PC-9 (cell line): ENCODE results near the gene ATP13A5. TPM values are rescaled to one million over a fixed set of nuclear protein-coding genes. Genes with fewer than 3 reads are reported as not detected.

Experiments
- BruUV-seq: library from RNA; stranded (reverse); fragments of 400-500 nt; replicated peaks from 2 replicates; lab custom pipeline; 2021; lab: Mats Ljungman, UMichigan
- CTCF ChIA-PET: fragments of 300-600 bp; sonication (Branson Sonifier 250); formaldehyde crosslinking; loops from one replicate; lab custom pipeline; 2022; ENCODE audit warnings: antibody characterized with exemption; lab: Charles Lee
- POLR2A ChIA-PET: fragments of 300-600 bp; sonication (Branson Sonifier 250); formaldehyde crosslinking; loops from one replicate; lab custom pipeline; 2022; ENCODE audit warnings: antibody characterized with exemption; ENCODE audit not compliant: unreplicated experiment; lab: Charles Lee
- DNase-seq, 2 experiments: peaks; one replicate each; pipeline versions ENCODE4 v3.0.0 to v3.0.0-alpha.2; 2015 to 2022; ENCODE audit warnings: mixed read lengths in 1 of 2
- H2AFZ ChIP-seq: fragments of 200-600 bp; sonication (generic); 2 replicates; pipeline ENCODE4 v1.8.1; 2017; ENCODE audit warnings: antibody characterized with exemption
- H3F3A ChIP-seq: fragments of 200-600 bp; sonication (generic); 2 replicates; pipeline ENCODE4 v1.8.1; 2017; ENCODE audit warnings: antibody characterized with exemption, mild to moderate bottlenecking, low read depth; ENCODE audit not compliant: insufficient read depth
- H3K27ac ChIP-seq: fragments of 200-600 bp; sonication (generic); 2 replicates; pipeline ENCODE4 v1.6.1; 2016; ENCODE audit warnings: mixed run types
- H3K27me3 ChIP-seq: fragments of 200-600 bp; sonication (generic); 2 replicates; pipeline ENCODE4 v1.6.1; 2016; ENCODE audit warnings: low read depth, mixed run types; ENCODE audit not compliant: insufficient read depth
- H3K36me3 ChIP-seq: fragments of 200-600 bp; sonication (generic); 2 replicates; pipeline ENCODE4 v1.6.1; 2016; ENCODE audit warnings: low read depth, mixed run types
- H3K4me1 ChIP-seq: fragments of 200-600 bp; sonication (generic); replicated peaks from 2 replicates; pipeline ENCODE4 v1.6.1; 2016; ENCODE audit warnings: mixed run types; ENCODE audit not compliant: insufficient read depth
- H3K4me2 ChIP-seq: fragments of 200-600 bp; sonication (generic); 2 replicates; pipeline ENCODE4 v1.6.1; 2017; ENCODE audit warnings: mixed run types
- H3K4me3 ChIP-seq: fragments of 200-600 bp; sonication (generic); 2 replicates; pipeline ENCODE4 v1.6.1; 2016; ENCODE audit warnings: mixed run types
- H3K79me2 ChIP-seq: fragments of 200-600 bp; sonication (generic); 2 replicates; pipeline ENCODE4 v1.6.1; 2017; ENCODE audit warnings: low read depth, mixed run types
- H3K9me2 ChIP-seq: fragments of 200-600 bp; sonication (generic); 2 replicates; pipeline ENCODE4 v1.8.1; 2017; ENCODE audit warnings: mild to moderate bottlenecking; ENCODE audit not compliant: insufficient read depth
- H3K9me3 ChIP-seq: fragments of 200-600 bp; sonication (generic); 2 replicates; pipeline ENCODE4 v1.8.1; 2016; ENCODE audit warnings: low read depth; ENCODE audit not compliant: insufficient read depth
- H4K20me1 ChIP-seq: fragments of 200-600 bp; sonication (generic); 2 replicates; pipeline ENCODE4 v1.8.1; 2017; ENCODE audit not compliant: insufficient read depth
- EZH2 ChIP-seq: fragments of 200-600 bp; sonication (generic); IDR thresholded peaks from 2 replicates; pipeline ENCODE4 v1.8.0; 2017; ENCODE audit warnings: antibody characterized with exemption, low read depth
- intact Hi-C: fragments of 100-400 bp; cut with micrococcal nuclease; formaldehyde crosslinking; loops from one replicate; pipeline ENCODE4 v1.10.0; 2022; ENCODE audit not compliant: unreplicated experiment
- total RNA-seq: library from RNA; stranded (reverse); gene quantifications from 2 replicates; pipeline ENCODE4 v1.2.3, GENCODE V29; 2021
- TF ChIP-seq, protein P1 (sequence below): fragments of 200-600 bp; sonication (generic); conservative IDR thresholded peaks from 2 replicates; pipeline ENCODE4 v1.6.1; 2017; ENCODE audit warnings: mixed run types, antibody characterized with exemption, mild to moderate bottlenecking, moderate library complexity

Gene ATP13A5
- total RNA-seq, 1 experiment from 2014 or later, result not detected

DNA sequence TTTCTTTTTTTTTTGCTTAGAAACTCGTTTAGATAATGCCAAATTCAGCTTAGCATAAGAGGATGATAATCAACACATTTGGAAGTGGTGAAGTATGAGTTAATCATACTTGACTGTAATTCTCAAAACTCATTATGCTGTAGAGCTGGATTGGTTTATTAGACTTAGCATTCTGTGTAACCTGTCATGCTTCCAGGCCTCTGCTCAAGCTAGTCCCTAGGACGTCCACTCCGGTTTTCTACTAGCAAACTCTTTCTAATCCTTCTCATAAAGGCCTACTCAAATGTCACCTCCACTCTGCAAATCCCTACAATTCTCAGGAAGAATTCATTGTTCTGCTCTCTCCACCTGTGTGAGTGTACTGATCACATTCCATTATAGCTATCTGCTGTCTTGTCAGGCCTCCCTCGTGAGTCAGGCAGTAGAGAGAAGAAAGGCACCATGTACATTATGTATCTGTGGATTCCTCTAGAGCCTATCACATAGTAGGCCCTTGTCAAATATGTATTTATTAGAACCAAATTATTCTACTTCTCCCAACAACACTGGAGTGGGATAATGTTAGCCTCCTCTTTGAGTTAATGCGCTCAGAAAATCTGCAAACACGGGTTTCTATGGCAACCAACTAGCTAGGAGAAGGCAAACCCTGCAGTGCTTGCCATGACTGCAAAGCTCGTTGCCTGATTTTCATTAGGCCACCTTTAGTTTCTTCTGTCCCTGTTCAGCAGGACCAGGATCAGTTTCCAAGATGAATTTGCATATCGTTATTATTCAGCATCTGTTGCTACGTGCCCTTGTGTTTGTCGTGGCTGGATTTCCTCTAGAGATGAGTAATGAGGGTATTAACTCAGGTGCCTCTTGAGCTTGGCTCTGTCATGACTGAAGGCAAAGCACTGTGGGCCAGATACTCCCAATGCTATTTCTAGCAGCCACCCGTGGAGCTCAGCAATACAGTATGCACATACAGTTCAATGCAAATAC, 30.7 kb downstream of the ATP13A5 start:
- no TSS peak for BruUV-seq
- DNase-seq, result no peak
- H3K79me2 ChIP-seq, result no peaks in the 10 kb centered on the region
- H3K4me2 ChIP-seq, result no peak overlapping the region
- H2AFZ ChIP-seq, result no peak overlapping the region
- H4K20me1 ChIP-seq, result no peaks in the 10 kb centered on the region
- no peaks in the 10 kb centered on the region for H3K9me2 ChIP-seq
- no peak for TF ChIP-seq EZH2
- TF ChIP-seq, protein P1, sequence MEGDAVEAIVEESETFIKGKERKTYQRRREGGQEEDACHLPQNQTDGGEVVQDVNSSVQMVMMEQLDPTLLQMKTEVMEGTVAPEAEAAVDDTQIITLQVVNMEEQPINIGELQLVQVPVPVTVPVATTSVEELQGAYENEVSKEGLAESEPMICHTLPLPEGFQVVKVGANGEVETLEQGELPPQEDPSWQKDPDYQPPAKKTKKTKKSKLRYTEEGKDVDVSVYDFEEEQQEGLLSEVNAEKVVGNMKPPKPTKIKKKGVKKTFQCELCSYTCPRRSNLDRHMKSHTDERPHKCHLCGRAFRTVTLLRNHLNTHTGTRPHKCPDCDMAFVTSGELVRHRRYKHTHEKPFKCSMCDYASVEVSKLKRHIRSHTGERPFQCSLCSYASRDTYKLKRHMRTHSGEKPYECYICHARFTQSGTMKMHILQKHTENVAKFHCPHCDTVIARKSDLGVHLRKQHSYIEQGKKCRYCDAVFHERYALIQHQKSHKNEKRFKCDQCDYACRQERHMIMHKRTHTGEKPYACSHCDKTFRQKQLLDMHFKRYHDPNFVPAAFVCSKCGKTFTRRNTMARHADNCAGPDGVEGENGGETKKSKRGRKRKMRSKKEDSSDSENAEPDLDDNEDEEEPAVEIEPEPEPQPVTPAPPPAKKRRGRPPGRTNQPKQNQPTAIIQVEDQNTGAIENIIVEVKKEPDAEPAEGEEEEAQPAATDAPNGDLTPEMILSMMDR, result no peak
- POLR2A ChIA-PET, result no interaction called here
- no peaks in the 10 kb centered on the region for H3F3A ChIP-seq
- H3K27me3 ChIP-seq, result peaks cover 19% of the 10 kb centered on the region
- no peak overlapping the region for H3K27ac ChIP-seq
- intact Hi-C loops, result no loop called here
- no peaks in the 10 kb centered on the region for H3K4me1 ChIP-seq
- no peaks in the 10 kb centered on the region for H3K36me3 ChIP-seq
- no peak overlapping the region for H3K4me3 ChIP-seq
- no peaks in the 10 kb centered on the region for H3K9me3 ChIP-seq
- CTCF ChIA-PET, result interaction anchor here (0.6 kb wide), 1 partner anchor 131 kb away, joined by 7 read pairs; no protein-coding TSS in a partner anchor

GRCh38 chr3:193346259-193346658, 32.3 kb downstream of the ATP13A5 start:
- H3K9me3 ChIP-seq, result no peaks in the 10 kb centered on the region
- no peaks in the 10 kb centered on the region for H3K4me1 ChIP-seq
- H3K27me3 ChIP-seq, result peaks cover 34% of the 10 kb centered on the region
- H2AFZ ChIP-seq, result no peak overlapping the region
- H3K79me2 ChIP-seq, result no peaks in the 10 kb centered on the region
- no peaks in the 10 kb centered on the region for H3K9me2 ChIP-seq
- no peaks in the 10 kb centered on the region for H3K36me3 ChIP-seq
- BruUV-seq, result no TSS peak
- H3K4me2 ChIP-seq, result no peak overlapping the region
- ChIA-PET POLR2A (no interaction called here), CTCF (no interaction called here)
- H3K27ac ChIP-seq, result no peak overlapping the region
- no peaks in the 10 kb centered on the region for H4K20me1 ChIP-seq
- no peak for TF ChIP-seq EZH2
- TF ChIP-seq, protein P1, result no peak
- intact Hi-C loops, result no loop called here
- DNase-seq, result no peak
- H3K4me3 ChIP-seq, result no peak overlapping the region
- H3F3A ChIP-seq, result no peaks in the 10 kb centered on the region

DNA sequence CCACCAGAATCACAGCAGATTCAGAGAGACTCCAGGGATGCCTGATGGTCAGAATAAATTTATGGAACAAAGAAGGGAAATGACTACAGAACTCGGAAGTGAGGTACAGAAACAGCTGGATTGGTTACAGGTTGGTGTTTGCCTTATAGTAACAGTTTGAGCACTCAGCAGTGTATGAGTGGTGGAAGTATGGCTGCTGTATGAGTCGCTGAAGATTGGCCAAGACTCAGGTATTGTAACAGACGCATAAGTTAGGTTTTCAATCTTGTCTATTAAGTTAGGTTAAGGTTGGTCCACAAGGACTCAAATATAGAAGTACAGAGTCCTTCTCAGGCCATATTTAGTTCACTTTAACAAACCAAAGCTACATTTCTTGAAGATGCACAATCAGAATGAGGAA, 33.1 kb downstream of the ATP13A5 start:
- POLR2A ChIA-PET, result no interaction called here
- Histone ChIP-seq H3K9me3 (no peaks in the 10 kb centered on the region), H3K79me2 (no peaks in the 10 kb centered on the region), H3K4me2 (no peak overlapping the region), H3K27ac (no peak overlapping the region), H3K9me2 (no peaks in the 10 kb centered on the region), H3K36me3 (no peaks in the 10 kb centered on the region), H3K27me3 (peaks cover 42% of the 10 kb centered on the region), H3F3A (no peaks in the 10 kb centered on the region), H2AFZ (no peak overlapping the region; the same call in 1 of the 2 replicates), H3K4me1 (no peaks in the 10 kb centered on the region), H4K20me1 (no peaks in the 10 kb centered on the region), H3K4me3 (no peak overlapping the region)
- intact Hi-C loops, result no loop called here
- TF ChIP-seq EZH2, result no peak
- TF ChIP-seq, protein P1, result no peak
- CTCF ChIA-PET, result no interaction called here
- no peak for DNase-seq
- BruUV-seq, result no TSS peak
